Measurements from ENCODE around the gene KCNT2.

KCNT2 gene

GRCh38 chr1:196577386-196577785, 30.9 kb downstream of the KCNT2 start:
- Histone ChIP-seq H3K4me3 (ENCODE audit: low read depth, low read length) (no peak overlapping the region), H3K9me3 (ENCODE audit: control insufficient read depth, low read length) (no peaks in the 10 kb centered on the region), H3K27me3 (ENCODE audit: control insufficient read depth, insufficient read depth, low read length) (no peaks in the 10 kb centered on the region), H3K79me2 (no peaks in the 10 kb centered on the region), H3K27ac (no peak overlapping the region), H3K4me2 (ENCODE audit: low read length) (no peak overlapping the region), H3K36me3 (ENCODE audit: control insufficient read depth, insufficient read depth, low read length) (no peaks in the 10 kb centered on the region), H3K4me1 (no peaks in the 10 kb centered on the region), H3K9ac (no peak overlapping the region), H2AFZ (no peak overlapping the region)
- no peak for TF ChIP-seq CTCF (IDR thresholded peaks at IDR 0.05)

- H2AFZ ChIP-seq = no peak overlapping the region
- H3K9me3 ChIP-seq (ENCODE audit: control insufficient read depth, low read length) = no peaks in the 10 kb centered on the region
- H3K9ac ChIP-seq = no peak overlapping the region
- H3K27ac ChIP-seq = no peak overlapping the region
- H3K79me2 ChIP-seq = no peaks in the 10 kb centered on the region
- H3K4me2 ChIP-seq (ENCODE audit: low read length) = no peak overlapping the region
- TF ChIP-seq CTCF (IDR thresholded peaks at IDR 0.05) = no peak
- no peaks in the 10 kb centered on the region for H3K36me3 ChIP-seq (ENCODE audit: control insufficient read depth, insufficient read depth, low read length)
- H3K4me3 ChIP-seq (ENCODE audit: low read depth, low read length) = no peak overlapping the region
- no peaks in the 10 kb centered on the region for H3K27me3 ChIP-seq (ENCODE audit: control insufficient read depth, insufficient read depth, low read length)
- no peaks in the 10 kb centered on the region for H3K4me1 ChIP-seq
Measured at GRCh38 chr1:196573226-196573625, 35.0 kb downstream of the KCNT2 start.

GRCh38 chr1:196567238-196567637, 41.0 kb downstream of the KCNT2 start:
- Histone ChIP-seq H2AFZ (no peak overlapping the region), H3K4me1 (no peaks in the 10 kb centered on the region), H3K4me3 (ENCODE audit: low read depth, low read length) (no peak overlapping the region), H3K79me2 (no peaks in the 10 kb centered on the region), H3K27me3 (ENCODE audit: control insufficient read depth, insufficient read depth, low read length) (no peaks in the 10 kb centered on the region), H3K9me3 (ENCODE audit: control insufficient read depth, low read length) (no peaks in the 10 kb centered on the region), H3K36me3 (ENCODE audit: control insufficient read depth, insufficient read depth, low read length) (no peaks in the 10 kb centered on the region), H3K4me2 (ENCODE audit: low read length) (no peak overlapping the region), H3K9ac (no peak overlapping the region), H3K27ac (no peak overlapping the region)
- no peak for TF ChIP-seq CTCF (IDR thresholded peaks at IDR 0.05)

GRCh38 chr1:196563768-196564167, 44.5 kb downstream of the KCNT2 start:
- Histone ChIP-seq H3K4me1 (no peaks in the 10 kb centered on the region), H3K27ac (no peak overlapping the region), H3K4me3 (ENCODE audit: low read depth, low read length) (no peak overlapping the region), H3K9me3 (ENCODE audit: control insufficient read depth, low read length) (no peaks in the 10 kb centered on the region), H2AFZ (no peak overlapping the region), H3K9ac (no peak overlapping the region), H3K36me3 (ENCODE audit: control insufficient read depth, insufficient read depth, low read length) (no peaks in the 10 kb centered on the region), H3K27me3 (ENCODE audit: control insufficient read depth, insufficient read depth, low read length) (no peaks in the 10 kb centered on the region), H3K4me2 (ENCODE audit: low read length) (no peak overlapping the region), H3K79me2 (no peaks in the 10 kb centered on the region)
- no peak for TF ChIP-seq CTCF (IDR thresholded peaks at IDR 0.05)

- no peaks in the 10 kb centered on the region for H3K36me3 ChIP-seq (ENCODE audit: control insufficient read depth, insufficient read depth, low read length)
- H3K4me1 ChIP-seq = no peaks in the 10 kb centered on the region
- TF ChIP-seq CTCF (IDR thresholded peaks at IDR 0.05) = no peak
- no peaks in the 10 kb centered on the region for H3K9me3 ChIP-seq (ENCODE audit: control insufficient read depth, low read length)
- no peak overlapping the region for H3K9ac ChIP-seq
- no peak overlapping the region for H2AFZ ChIP-seq
- H3K4me3 ChIP-seq (ENCODE audit: low read depth, low read length) = no peak overlapping the region
- no peaks in the 10 kb centered on the region for H3K79me2 ChIP-seq
- H3K27me3 ChIP-seq (ENCODE audit: control insufficient read depth, insufficient read depth, low read length) = no peaks in the 10 kb centered on the region
- H3K4me2 ChIP-seq (ENCODE audit: low read length) = no peak overlapping the region
- H3K27ac ChIP-seq = no peak overlapping the region
Measured at GRCh38 chr1:196559314-196559713, 48.9 kb downstream of the KCNT2 start.

Measured in parathyroid adenoma (tissue), 2 donors.